HG02981 (cell line): Measurements from ENCODE around the gene GALNT15.

Experiments
- ATAC-seq: cut with Tn5 transposase; IDR thresholded peaks from one replicate; pipeline ENCODE4 v1.9.1; 2021; ENCODE audit warnings: mild to moderate bottlenecking, moderate library complexity; ENCODE audit not compliant: unreplicated experiment

Gene GALNT15

GRCh38 chr3:16280671-16281070 is 106.2 kb downstream of the GALNT15 start:
- ATAC-seq, result no peak
